H9 (cell line): ENCODE data around the gene VOPP1. TPM values are rescaled to one million over a fixed set of nuclear protein-coding genes. Genes with fewer than 3 reads are reported as not detected.

ENCODE experiments used
- DNase-seq: peaks from one replicate; pipeline ENCODE4 v3.0.0-alpha.2; 2017
- H2AFZ ChIP-seq: one replicate; pipeline ENCODE4 v1.6.1; 2013; ENCODE audit warnings: mild to moderate bottlenecking, low read length, control low read depth, moderate library complexity
- H2AK5ac ChIP-seq: 2 replicates; pipeline ENCODE4 v1.6.1; 2013; ENCODE audit warnings: low read length, control low read depth, mixed read lengths; ENCODE audit not compliant: insufficient read length
- H2BK120ac ChIP-seq: one replicate; pipeline ENCODE4 v1.6.1; 2013; ENCODE audit warnings: low read depth, mild to moderate bottlenecking, low read length, control low read depth, inconsistent platforms; ENCODE audit not compliant: poor library complexity, severe bottlenecking
- H2BK12ac ChIP-seq: 2 replicates; pipeline ENCODE4 v1.6.1; 2013; ENCODE audit warnings: low read length, control low read depth, mixed read lengths, low read depth; ENCODE audit not compliant: insufficient read length
- H2BK15ac ChIP-seq: 2 replicates; pipeline ENCODE4 v1.6.1; 2013; ENCODE audit warnings: low read depth, low read length, control low read depth
- H2BK20ac ChIP-seq: one replicate; pipeline ENCODE4 v1.6.1; 2013; ENCODE audit warnings: low read depth, mild to moderate bottlenecking, low read length, control low read depth, inconsistent platforms; ENCODE audit not compliant: poor library complexity, severe bottlenecking
- H2BK5ac ChIP-seq: 2 replicates; pipeline ENCODE4 v1.6.1; 2013; ENCODE audit warnings: low read length, control low read depth, mixed read lengths; ENCODE audit not compliant: insufficient read length
- H3K14ac ChIP-seq: 2 replicates; pipeline ENCODE4 v1.6.1; 2013; ENCODE audit warnings: low read length, control low read depth; ENCODE audit not compliant: insufficient read depth
- H3K18ac ChIP-seq: 2 replicates; pipeline ENCODE4 v1.6.1; 2013; ENCODE audit warnings: low read depth, mild to moderate bottlenecking, mixed read lengths, low read length, control low read depth; ENCODE audit not compliant: insufficient read length
- H3K23ac ChIP-seq: 2 replicates; pipeline ENCODE4 v1.6.1; 2013; ENCODE audit warnings: low read length, control low read depth, mixed read lengths, low read depth; ENCODE audit not compliant: insufficient read length
- H3K23me2 ChIP-seq: 2 replicates; pipeline ENCODE4 v1.6.1; 2013; ENCODE audit warnings: low read depth, mild to moderate bottlenecking, mixed read lengths, low read length, control low read depth; ENCODE audit not compliant: insufficient read length, poor library complexity, severe bottlenecking
- H3K27ac ChIP-seq: 2 replicates; pipeline ENCODE4 v1.5.1; 2013; ENCODE audit warnings: low read length, control low read depth, mixed read lengths, low read depth; ENCODE audit not compliant: insufficient read length
- H3K27me3 ChIP-seq: 2 replicates; pipeline ENCODE4 v1.6.1; 2013; ENCODE audit warnings: low read length, control low read depth, inconsistent platforms; ENCODE audit not compliant: insufficient read depth
- H3K4ac ChIP-seq: 2 replicates; pipeline ENCODE4 v1.6.1; 2013; ENCODE audit warnings: low read depth, mild to moderate bottlenecking, control low read depth, inconsistent platforms, low read length, moderate library complexity
- H3K4me1 ChIP-seq: 2 replicates; pipeline ENCODE4 v1.6.1; 2013; ENCODE audit warnings: low read length, control low read depth, inconsistent platforms; ENCODE audit not compliant: insufficient read depth
- H3K4me2 ChIP-seq: 2 replicates; pipeline ENCODE4 v1.6.1; 2013; ENCODE audit warnings: low read length, control low read depth, mixed read lengths; ENCODE audit not compliant: insufficient read length, insufficient read depth
- H3K56ac ChIP-seq: 2 replicates; pipeline ENCODE4 v1.6.1; 2013; ENCODE audit warnings: low read depth, mild to moderate bottlenecking, mixed read lengths, low read length, control low read depth; ENCODE audit not compliant: insufficient read length
- H3K79me1 ChIP-seq: 2 replicates; pipeline ENCODE4 v1.6.1; 2013; ENCODE audit warnings: low read depth, mild to moderate bottlenecking, moderate library complexity, low read length, control low read depth, inconsistent platforms; ENCODE audit not compliant: insufficient read depth, poor library complexity, severe bottlenecking
- H3K79me2 ChIP-seq: 2 replicates; pipeline ENCODE4 v1.6.1; 2013; ENCODE audit warnings: low read length, control low read depth, inconsistent platforms; ENCODE audit not compliant: insufficient read depth
- H3K9ac ChIP-seq: 2 replicates; pipeline ENCODE4 v1.6.1; 2013; ENCODE audit warnings: low read length, control low read depth, mixed read lengths; ENCODE audit not compliant: insufficient read length; ENCODE audit errors: extremely low read depth
- H3K9me3 ChIP-seq: one replicate; pipeline ENCODE4 v1.6.1; 2013; ENCODE audit warnings: low read depth, low read length, inconsistent platforms; ENCODE audit not compliant: control insufficient read depth
- H3T11ph ChIP-seq: one replicate; pipeline ENCODE4 v1.6.1; 2013; ENCODE audit warnings: mild to moderate bottlenecking, low read length, control low read depth, inconsistent platforms
- H4K20me1 ChIP-seq: one replicate; pipeline ENCODE4 v1.6.1; 2013; ENCODE audit not compliant: control insufficient read depth, insufficient read length, insufficient read depth
- H4K5ac ChIP-seq: 2 replicates; pipeline ENCODE4 v1.6.1; 2013; ENCODE audit warnings: low read depth, mild to moderate bottlenecking, mixed read lengths, low read length, control low read depth; ENCODE audit not compliant: insufficient read length
- H4K8ac ChIP-seq: replicated peaks from 2 replicates; pipeline ENCODE4 v1.6.1; 2013; ENCODE audit warnings: low read length, control low read depth, mixed read lengths, low read depth; ENCODE audit not compliant: insufficient read length
- H4K91ac ChIP-seq: 2 replicates; pipeline ENCODE4 v1.6.1; 2013; ENCODE audit warnings: low read depth, mild to moderate bottlenecking, moderate library complexity, mixed read lengths, low read length, control low read depth; ENCODE audit not compliant: insufficient read length
- H3K27ac Mint-ChIP-seq, 3 experiments: 2 replicates in 2 of 3; 3 replicates in 1 of 3; pipeline ENCODE4 v1.8.0; 2020 to 2021; ENCODE audit warnings: mixed read lengths in 3 of 3, mild to moderate bottlenecking in 1 of 3, moderate library complexity in 1 of 3
- H3K27me3 Mint-ChIP-seq: 2 replicates; pipeline ENCODE4 v1.8.0; 2021; ENCODE audit warnings: low read depth, mild to moderate bottlenecking, moderate library complexity, mixed read lengths
- H3K36me3 Mint-ChIP-seq, 3 experiments: 2 replicates in 2 of 3; 3 replicates in 1 of 3; pipeline ENCODE4 v1.8.0; 2020 to 2021; ENCODE audit warnings: low read depth in 3 of 3, mixed read lengths in 3 of 3; ENCODE audit not compliant: insufficient read depth in 1 of 3
- H3K4me1 Mint-ChIP-seq, 2 experiments: 2 replicates each; pipeline ENCODE4 v1.8.0; 2020; ENCODE audit warnings: mixed read lengths in 2 of 2
- H3K4me3 Mint-ChIP-seq, 2 experiments: 2 replicates in 1 of 2; 3 replicates in 1 of 2; pipeline ENCODE4 v1.8.0; 2020 to 2021; ENCODE audit warnings: mild to moderate bottlenecking in 2 of 2, mixed read lengths in 2 of 2, moderate library complexity in 1 of 2
- H3K9me3 Mint-ChIP-seq, 2 experiments: 2 replicates in 1 of 2; 3 replicates in 1 of 2; pipeline ENCODE4 v1.8.0; 2020; ENCODE audit warnings: mild to moderate bottlenecking in 2 of 2, mixed read lengths in 2 of 2, moderate library complexity in 1 of 2
- CTCF ChIP-seq: fragments of 200-600 bp; sonication (generic); conservative IDR thresholded peaks from 3 replicates; pipeline ENCODE4 v1.8.0; 2021; ENCODE audit warnings: antibody characterized with exemption, mild to moderate bottlenecking
- WGBS: extraction: QIAGEN DNeasy Blood & Tissue Kit; methylation state at CpG from one replicate; pipeline ENCODE4 v1.1.7; 2013; ENCODE audit warnings: missing lambda C conversion rate, low lambda C conversion rate, mixed read lengths; ENCODE audit not compliant: insufficient read length; ENCODE audit errors: extremely low coverage; 5-methylcytosine and 5-hydroxymethylcytosine counted together
- total RNA-seq: library from RNA; stranded (reverse); gene quantifications from 2 replicates; pipeline ENCODE4 v1.2.1, GENCODE V29; 2021

VOPP1 gene
- total RNA-seq, 1 experiment from 2014 or later = 55.7 TPM

- H4K91ac ChIP-seq = no peak overlapping the region
- no peak overlapping the region for H3K9ac ChIP-seq
- no peak overlapping the region for H3K27ac ChIP-seq
- no peak overlapping the region for H3K56ac ChIP-seq
- peaks cover 3% of the 10 kb centered on the region for H3K23me2 ChIP-seq
- no peaks in the 10 kb centered on the region for H3K4me1 ChIP-seq
- no peaks in the 10 kb centered on the region for H3K79me1 ChIP-seq
- H3K9me3 ChIP-seq = no peaks in the 10 kb centered on the region
- Mint-ChIP-seq H3K4me1 (no peaks in the 10 kb centered on the region), H3K9me3 (no peaks in the 10 kb centered on the region), H3K36me3 (no peaks in the 10 kb centered on the region; a peak in 1 of 7 replicates), H3K27me3 (no peaks in the 10 kb centered on the region), H3K27ac (no peak overlapping the region), H3K4me3 (no peak overlapping the region)
- H3K18ac ChIP-seq = no peak overlapping the region
- no peaks in the 10 kb centered on the region for H4K20me1 ChIP-seq
- no peak overlapping the region for H3K23ac ChIP-seq
- no peak overlapping the region for H2BK15ac ChIP-seq
- WGBS = no CpG with 5 or more reads among the region's 56 CpGs
- H3T11ph ChIP-seq = no peak overlapping the region
- no peak overlapping the region for H2BK12ac ChIP-seq
- H2AK5ac ChIP-seq = no peak overlapping the region
- no peak overlapping the region for H2BK5ac ChIP-seq
- H3K27me3 ChIP-seq = no peaks in the 10 kb centered on the region
- no peak overlapping the region for H3K4me2 ChIP-seq
- no peak for DNase-seq
- no peak overlapping the region for H2AFZ ChIP-seq
- no peak overlapping the region for H2BK120ac ChIP-seq
- no peak for TF ChIP-seq CTCF
- H4K8ac ChIP-seq = no peak overlapping the region
- H4K5ac ChIP-seq = no peak overlapping the region
- no peaks in the 10 kb centered on the region for H3K79me2 ChIP-seq
- H3K4ac ChIP-seq = no peak overlapping the region
- no peak overlapping the region for H3K14ac ChIP-seq
- H2BK20ac ChIP-seq = no peak overlapping the region
Observed at GRCh38 chr7:55449205-55449991, 122.9 kb downstream of the VOPP1 start.
